Kidney (tissue), 14 donors: ENCODE data around the gene IRAG1. TPM values are rescaled to one million over a fixed set of nuclear protein-coding genes. Genes with fewer than 3 reads are reported as not detected.

Experiments
- DNase-seq, 5 donors: peaks; one replicate each; pipeline ENCODE4 v3.0.0-alpha.2; 2013 to 2020
- FAIRE-seq: peaks from 2 replicates; lab custom pipeline; 2012; peaks lifted over from hg19 to GRCh38; lab: Jason Lieb, UNC
- H3K27ac ChIP-seq, 2 donors: one replicate each; pipeline ENCODE4 v1.7.0; 2013; ENCODE audit warnings: low read depth in 2 of 2, low read length in 2 of 2, inconsistent platforms in 1 of 2
- H3K27me3 ChIP-seq: one replicate; pipeline ENCODE4 v1.7.1; 2013; ENCODE audit warnings: low read length, inconsistent platforms; ENCODE audit not compliant: control insufficient read depth, insufficient read depth
- H3K36me3 ChIP-seq, 3 donors: one replicate each; pipeline versions ENCODE4 v1.7.0 to v1.7.1; 2013; ENCODE audit warnings: low read length in 3 of 3, control low read depth in 1 of 3, inconsistent platforms in 1 of 3; ENCODE audit not compliant: insufficient read depth in 3 of 3, control insufficient read depth in 2 of 3
- H3K4me1 ChIP-seq, 3 donors: one replicate each; pipeline versions ENCODE4 v1.7.0 to v1.7.1; 2013; ENCODE audit warnings: low read length in 3 of 3, inconsistent platforms in 1 of 3, low read depth in 1 of 3; ENCODE audit not compliant: control insufficient read depth in 2 of 3, insufficient read depth in 2 of 3
- H3K4me3 ChIP-seq, 3 donors: one replicate each; pipeline versions ENCODE4 v1.7.0 to v1.8.1; 2013; ENCODE audit warnings: low read length in 3 of 3, control low read depth in 1 of 3, inconsistent platforms in 1 of 3
- H3K9ac ChIP-seq, 3 donors: one replicate each; pipeline versions ENCODE4 v1.7.0 to v1.7.1; 2013; ENCODE audit warnings: low read length in 3 of 3, control low read depth in 1 of 3, inconsistent platforms in 1 of 3
- H3K9me3 ChIP-seq, 3 donors: one replicate each; pipeline versions ENCODE4 v1.7.0 to v1.7.1; 2013; ENCODE audit warnings: low read length in 3 of 3, control low read depth in 1 of 3, inconsistent platforms in 1 of 3; ENCODE audit not compliant: control insufficient read depth in 2 of 3, insufficient read depth in 1 of 3
- intact Hi-C: fragments of 100-400 bp; cut with DNase I; formaldehyde crosslinking; loops from one replicate; pipeline ENCODE4 v1.11.1; 2022
- polyA plus RNA-seq: library from polyadenylated mRNA; stranded (reverse); fragments of 350-450 nt; fragmentation: Illumina TruSeq; extraction: RNeasy Lipid Tissue Mini Kit (QIAGEN cat#74804); gene quantifications from one replicate; pipeline ENCODE4 v1.2.3, GENCODE V29; 2014; ENCODE audit warnings: low read depth, low replicate concordance; ENCODE audit not compliant: insufficient read depth
- total RNA-seq: library from RNA; stranded (reverse); fragmentation: NEBNext Ultra II Directional; extraction: Animal tissue kit (Norgen Biotek cat#: 25700); gene quantifications from one replicate; pipeline ENCODE4 v1.2.1, GENCODE V29; 2021
- TF ChIP-seq, protein P1 (sequence below): IDR thresholded peaks from 3 replicates; pipeline ENCODE4 v1.5.1; 2012; ENCODE audit warnings: mild to moderate bottlenecking, moderate library complexity, borderline replicate concordance; ENCODE audit not compliant: insufficient read depth; ENCODE audit errors: extremely low read depth
- donor health status: control.
- donor health status: control.
- donor health status: control.
- donor health status: control.
- donor health status: control.
- donor health status: DM: yes; HTN: yes; CAD: no.
- donor health status: Normal renal cell carcinoma (clear cell type).

Gene IRAG1
- total and polyA plus RNA-seq, 2 donors from 2014 or later, result 7.0 to 38.1 TPM

GRCh38 chr11:10720881-10721376, 27.4 kb upstream of the IRAG1 start:
- DNase-seq, result no peak
- Histone ChIP-seq H3K4me3 (no peak overlapping the region), H3K9ac (no peak overlapping the region), H3K9me3 (no peaks in the 10 kb centered on the region), H3K27ac (no peak overlapping the region), H3K4me1 (no peaks in the 10 kb centered on the region), H3K36me3 (no peaks in the 10 kb centered on the region), H3K27me3 (no peaks in the 10 kb centered on the region)
- intact Hi-C loops, result no loop called here
- TF ChIP-seq, protein P1, sequence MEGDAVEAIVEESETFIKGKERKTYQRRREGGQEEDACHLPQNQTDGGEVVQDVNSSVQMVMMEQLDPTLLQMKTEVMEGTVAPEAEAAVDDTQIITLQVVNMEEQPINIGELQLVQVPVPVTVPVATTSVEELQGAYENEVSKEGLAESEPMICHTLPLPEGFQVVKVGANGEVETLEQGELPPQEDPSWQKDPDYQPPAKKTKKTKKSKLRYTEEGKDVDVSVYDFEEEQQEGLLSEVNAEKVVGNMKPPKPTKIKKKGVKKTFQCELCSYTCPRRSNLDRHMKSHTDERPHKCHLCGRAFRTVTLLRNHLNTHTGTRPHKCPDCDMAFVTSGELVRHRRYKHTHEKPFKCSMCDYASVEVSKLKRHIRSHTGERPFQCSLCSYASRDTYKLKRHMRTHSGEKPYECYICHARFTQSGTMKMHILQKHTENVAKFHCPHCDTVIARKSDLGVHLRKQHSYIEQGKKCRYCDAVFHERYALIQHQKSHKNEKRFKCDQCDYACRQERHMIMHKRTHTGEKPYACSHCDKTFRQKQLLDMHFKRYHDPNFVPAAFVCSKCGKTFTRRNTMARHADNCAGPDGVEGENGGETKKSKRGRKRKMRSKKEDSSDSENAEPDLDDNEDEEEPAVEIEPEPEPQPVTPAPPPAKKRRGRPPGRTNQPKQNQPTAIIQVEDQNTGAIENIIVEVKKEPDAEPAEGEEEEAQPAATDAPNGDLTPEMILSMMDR, result no peak
- FAIRE-seq, result no peak

DNA sequence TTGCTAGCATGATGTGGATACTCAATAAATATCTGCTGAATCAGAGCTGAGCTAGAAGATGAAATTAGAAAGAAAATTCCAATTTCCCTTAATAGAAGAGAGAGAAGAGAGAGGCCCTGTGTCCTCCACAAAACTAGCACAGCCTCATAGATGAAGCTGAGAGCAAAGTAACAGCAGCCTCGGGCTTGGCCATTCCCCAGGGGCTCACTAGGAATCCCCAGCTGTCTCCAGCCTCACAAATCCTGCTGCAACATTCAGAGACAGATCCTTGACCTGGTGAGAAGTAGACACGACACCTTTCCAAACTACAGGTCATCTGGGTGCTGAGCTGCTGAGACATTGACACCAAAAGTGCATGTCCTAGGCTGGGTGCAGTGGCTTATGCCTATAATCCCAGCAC, 26.1 kb upstream of the IRAG1 start:
- H3K27ac ChIP-seq, result no peak overlapping the region
- FAIRE-seq (no peak), DNase-seq (no peak)
- H3K9ac ChIP-seq, result no peak overlapping the region
- no peaks in the 10 kb centered on the region for H3K36me3 ChIP-seq
- H3K9me3 ChIP-seq, result no peaks in the 10 kb centered on the region
- H3K27me3 ChIP-seq, result no peaks in the 10 kb centered on the region
- no peaks in the 10 kb centered on the region for H3K4me1 ChIP-seq
- TF ChIP-seq, protein P1, result no peak
- intact Hi-C loops, result no loop called here
- no peak overlapping the region for H3K4me3 ChIP-seq

GRCh38 chr11:10716543-10717259, 23.1 kb upstream of the IRAG1 start:
- no peaks in the 10 kb centered on the region for H3K4me1 ChIP-seq
- H3K36me3 ChIP-seq, result no peaks in the 10 kb centered on the region
- no peak overlapping the region for H3K4me3 ChIP-seq
- intact Hi-C loops, result no loop called here
- TF ChIP-seq, protein P1, result no peak
- H3K9me3 ChIP-seq, result no peaks in the 10 kb centered on the region
- no peaks in the 10 kb centered on the region for H3K27me3 ChIP-seq
- DNase-seq (no peak), FAIRE-seq (no peak)
- no peak overlapping the region for H3K27ac ChIP-seq
- H3K9ac ChIP-seq, result no peak overlapping the region
